ENCODE data around the gene COPG2.

Gene COPG2

GRCh38 chr7:130689683-130690082 lies 21.1 kb upstream of the COPG2 start:
- DNase-seq (ENCODE audit: extremely low read depth, insufficient read length): no peak
- Histone ChIP-seq H3K36me3 (ENCODE audit: control insufficient read depth, insufficient read depth, low read length) (no peaks in the 10 kb centered on the region), H3K4me3 (replicated peaks; ENCODE audit: low read depth, low read length) (no peak overlapping the region), H3K27me3 (replicated peaks; ENCODE audit: control insufficient read depth, insufficient read depth, low read length) (no peaks in the 10 kb centered on the region)
- TF ChIP-seq CTCF (IDR thresholded peaks at IDR 0.05; ENCODE audit: insufficient read depth, low read length, poor library complexity, severe bottlenecking): no peak

DNA sequence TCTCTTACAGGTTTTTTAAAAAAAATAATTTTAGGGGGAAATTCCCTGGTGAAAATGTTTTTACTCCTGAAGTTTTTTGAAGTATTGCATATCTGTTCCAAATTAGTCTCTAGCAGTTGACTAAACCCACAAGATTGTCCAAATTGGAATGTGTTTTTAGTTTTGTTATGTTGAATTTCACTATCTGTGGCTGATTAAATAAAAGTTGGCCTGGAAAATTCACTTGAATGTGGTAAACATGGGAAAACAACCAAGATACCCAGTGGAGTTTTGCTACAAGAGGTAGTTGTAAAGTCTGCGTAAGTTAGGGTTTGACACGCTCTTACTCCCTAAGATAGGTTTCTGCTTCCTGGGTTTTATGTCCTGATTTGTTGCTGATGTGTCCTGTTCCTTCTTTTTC lies 14.5 kb upstream of the COPG2 start:
- Histone ChIP-seq H3K4me3 (replicated peaks; ENCODE audit: low read depth, low read length) (no peak overlapping the region), H3K27me3 (replicated peaks; ENCODE audit: control insufficient read depth, insufficient read depth, low read length) (no peaks in the 10 kb centered on the region), H3K36me3 (ENCODE audit: control insufficient read depth, insufficient read depth, low read length) (no peaks in the 10 kb centered on the region)
- no peak for DNase-seq (ENCODE audit: extremely low read depth, insufficient read length)
- TF ChIP-seq CTCF (IDR thresholded peaks at IDR 0.05; ENCODE audit: insufficient read depth, low read length, poor library complexity, severe bottlenecking): no peak

- DNase-seq (ENCODE audit: extremely low read depth, insufficient read length): no peak
- no peak for TF ChIP-seq CTCF (IDR thresholded peaks at IDR 0.05; ENCODE audit: insufficient read depth, low read length, poor library complexity, severe bottlenecking)
- Histone ChIP-seq H3K36me3 (ENCODE audit: control insufficient read depth, insufficient read depth, low read length) (no peaks in the 10 kb centered on the region), H3K4me3 (replicated peaks; ENCODE audit: low read depth, low read length) (no peak overlapping the region), H3K27me3 (replicated peaks; ENCODE audit: control insufficient read depth, insufficient read depth, low read length) (no peaks in the 10 kb centered on the region)
Observed at GRCh38 chr7:130674456-130674855, 5.9 kb upstream of the COPG2 start.

GRCh38 chr7:130673066-130673465 lies 4.5 kb upstream of the COPG2 start:
- H3K27me3 ChIP-seq (replicated peaks; ENCODE audit: control insufficient read depth, insufficient read depth, low read length): no peaks in the 10 kb centered on the region
- DNase-seq (ENCODE audit: extremely low read depth, insufficient read length): no peak
- TF ChIP-seq CTCF (IDR thresholded peaks at IDR 0.05; ENCODE audit: insufficient read depth, low read length, poor library complexity, severe bottlenecking): no peak
- H3K36me3 ChIP-seq (ENCODE audit: control insufficient read depth, insufficient read depth, low read length): no peaks in the 10 kb centered on the region
- no peak overlapping the region for H3K4me3 ChIP-seq (replicated peaks; ENCODE audit: low read depth, low read length)

DNA sequence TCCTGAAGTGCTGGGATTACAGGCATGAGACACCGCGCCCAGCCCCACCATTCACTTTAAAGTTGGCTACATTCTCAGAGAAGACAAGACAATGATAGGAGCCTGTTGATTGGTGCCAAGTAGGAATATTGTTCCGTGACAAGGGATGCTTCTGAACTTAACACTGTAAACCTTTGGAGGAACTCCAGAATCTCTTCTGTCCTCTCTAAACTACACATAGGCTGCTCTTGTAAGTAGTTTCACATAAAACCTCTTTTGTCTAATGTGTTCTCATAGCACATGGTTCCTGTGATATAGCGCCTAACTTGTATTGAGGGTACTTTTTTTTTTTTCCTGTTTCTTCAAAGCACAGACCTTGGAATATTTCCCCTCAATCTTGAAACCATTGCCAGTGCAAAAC lies 3.6 kb upstream of the COPG2 start:
- Histone ChIP-seq H3K27me3 (replicated peaks; ENCODE audit: control insufficient read depth, insufficient read depth, low read length) (no peaks in the 10 kb centered on the region), H3K36me3 (ENCODE audit: control insufficient read depth, insufficient read depth, low read length) (no peaks in the 10 kb centered on the region), H3K4me3 (replicated peaks; ENCODE audit: low read depth, low read length) (no peak overlapping the region)
- no peak for DNase-seq (ENCODE audit: extremely low read depth, insufficient read length)
- TF ChIP-seq CTCF (IDR thresholded peaks at IDR 0.05; ENCODE audit: insufficient read depth, low read length, poor library complexity, severe bottlenecking): no peak

DNA sequence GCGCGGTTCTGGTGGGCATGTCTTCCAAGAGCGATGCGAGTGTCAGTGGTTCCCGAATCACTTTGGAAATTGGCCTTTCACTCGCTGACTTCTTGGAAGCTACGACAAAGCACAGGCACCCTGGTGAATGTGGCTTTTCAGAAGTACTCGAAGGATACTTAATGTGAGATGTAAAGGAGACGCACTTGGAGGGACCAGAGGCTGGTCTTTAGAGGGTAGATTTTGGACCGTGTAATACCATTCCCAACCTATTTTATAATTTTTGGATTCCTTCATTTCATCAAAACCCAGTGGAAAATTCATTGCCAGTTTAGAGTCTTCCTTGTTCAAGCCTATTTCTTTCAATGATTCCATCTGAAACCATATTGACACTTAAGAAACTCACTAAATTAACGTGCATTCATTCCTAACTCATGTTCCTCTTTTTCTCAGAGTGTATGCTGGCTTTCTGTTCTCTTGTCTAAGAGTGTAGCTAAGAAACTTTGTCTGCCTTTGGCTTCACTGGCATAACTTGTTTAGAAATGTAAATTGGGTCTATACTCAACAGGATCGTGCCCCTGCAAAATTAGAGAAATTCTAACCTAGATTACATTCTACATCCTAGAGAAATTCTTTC lies 645 bp upstream of the COPG2 start:
- H3K4me3 ChIP-seq (replicated peaks; ENCODE audit: low read depth, low read length): peak overlapping the region; percentile 75

More for the DNA sequence above, 645 bp upstream of the COPG2 start:
- no peak for TF ChIP-seq CTCF (IDR thresholded peaks at IDR 0.05; ENCODE audit: insufficient read depth, low read length, poor library complexity, severe bottlenecking)
- no peaks in the 10 kb centered on the region for H3K36me3 ChIP-seq (ENCODE audit: control insufficient read depth, insufficient read depth, low read length)
- no peaks in the 10 kb centered on the region for H3K27me3 ChIP-seq (replicated peaks; ENCODE audit: control insufficient read depth, insufficient read depth, low read length)
- no peak for DNase-seq (ENCODE audit: extremely low read depth, insufficient read length)

Measured in GM06990 (cell line).